Measurements from ENCODE around the gene PFDN2. TPM values are rescaled to one million over a fixed set of nuclear protein-coding genes. Genes with fewer than 3 reads are reported as not detected.

The PFDN2 gene
- total RNA-seq, 1 experiment from 2014 or later = 46.8 TPM

DNA sequence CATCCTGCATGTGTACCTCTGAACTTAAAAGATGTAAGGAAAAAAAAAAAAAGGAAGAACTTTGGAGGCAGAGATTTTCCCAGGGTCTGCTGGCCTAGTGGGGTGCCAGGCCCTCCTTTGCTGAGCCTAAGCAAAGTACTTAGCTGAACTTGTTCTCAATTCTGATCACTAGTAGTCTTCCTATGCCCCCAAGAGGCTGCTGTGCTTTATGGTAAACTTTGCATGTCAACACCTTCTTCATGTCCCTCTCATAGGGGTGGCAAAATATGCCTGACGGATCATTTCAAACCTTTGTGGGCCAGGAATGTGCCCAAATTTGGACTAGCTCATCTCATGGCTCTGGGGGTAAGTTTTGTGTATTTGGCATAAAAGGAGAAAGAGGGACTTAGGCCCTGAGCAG is 40.0 kb upstream of the PFDN2 start:
- Histone ChIP-seq H3K4me3 (ENCODE audit: insufficient read depth, low read depth, low read length) (no peak overlapping the region), H3K36me3 (replicated peaks; ENCODE audit: control insufficient read depth, insufficient read depth, low read length) (peaks cover 9% of the 10 kb centered on the region), H3K27me3 (ENCODE audit: control insufficient read depth, insufficient read depth, low read length) (no peaks in the 10 kb centered on the region)
- DNase-seq = no peak

GRCh38 chr1:161153682-161154337 is 36.0 kb upstream of the PFDN2 start, which contains the start of gene UFC1:
TSS of gene UFC1 (plus strand) at chr1:161153978. CDS start at chr1:161153998, 20 bp downstream.
- Histone ChIP-seq H3K4me3 (ENCODE audit: insufficient read depth, low read depth, low read length) (peak within 1 kb of the TSS; percentile 80), H3K36me3 (replicated peaks; ENCODE audit: control insufficient read depth, insufficient read depth, low read length) (no peaks in the 10 kb centered on the region; the same call in 1 of the 2 replicates), H3K27me3 (ENCODE audit: control insufficient read depth, insufficient read depth, low read length) (no peaks in the 10 kb centered on the region)
- peak; percentile 82 for DNase-seq

DNA sequence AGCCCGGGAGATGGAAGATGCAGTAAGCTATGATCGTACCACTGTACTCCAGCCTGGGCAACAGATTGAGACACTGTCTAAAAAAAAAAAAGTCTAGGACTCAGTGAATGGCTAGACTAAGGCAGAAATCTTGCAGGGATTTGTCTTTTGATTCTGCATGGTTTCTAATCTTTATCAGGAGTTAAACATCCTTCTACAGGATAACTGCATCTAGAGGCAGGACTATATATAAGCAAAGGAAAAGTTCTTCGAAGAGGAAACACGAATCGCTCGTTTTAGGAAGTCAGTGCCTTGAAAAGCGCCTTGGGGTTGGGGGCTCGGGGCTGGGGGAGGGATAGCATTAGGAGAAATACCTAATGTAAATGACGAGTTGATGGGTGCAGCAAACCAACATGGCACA is 35.3 kb upstream of the PFDN2 start:
- H3K4me3 ChIP-seq (ENCODE audit: insufficient read depth, low read depth, low read length) = peak overlapping the region; percentile 80
- H3K36me3 ChIP-seq (replicated peaks; ENCODE audit: control insufficient read depth, insufficient read depth, low read length) = no peaks in the 10 kb centered on the region; the same call in 1 of the 2 replicates
- peak; percentile 49 for DNase-seq
- H3K27me3 ChIP-seq (ENCODE audit: control insufficient read depth, insufficient read depth, low read length) = no peaks in the 10 kb centered on the region

DNA sequence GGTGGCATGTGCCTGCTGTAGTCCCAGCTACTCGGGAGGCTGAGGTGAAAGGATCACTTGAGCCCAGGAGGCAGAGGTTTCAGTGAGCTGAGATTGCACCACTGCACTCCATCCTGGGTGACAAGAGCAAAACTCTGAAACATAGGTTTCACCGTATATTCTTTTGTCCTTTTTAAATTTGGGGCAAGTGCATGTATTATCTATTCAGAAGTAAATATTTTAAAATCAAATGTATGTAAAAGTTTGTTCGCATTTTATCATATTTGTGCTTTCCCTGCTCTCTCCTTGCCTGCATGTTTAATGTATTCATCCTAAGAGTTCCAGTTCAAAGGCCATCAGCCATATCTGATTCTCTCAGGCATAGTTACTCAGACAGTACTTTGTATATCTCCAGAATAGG is 28.0 kb upstream of the PFDN2 start:
- H3K4me3 ChIP-seq (ENCODE audit: insufficient read depth, low read depth, low read length) = no peak overlapping the region
- no peaks in the 10 kb centered on the region for H3K36me3 ChIP-seq (replicated peaks; ENCODE audit: control insufficient read depth, insufficient read depth, low read length)
- DNase-seq = no peak
- no peaks in the 10 kb centered on the region for H3K27me3 ChIP-seq (ENCODE audit: control insufficient read depth, insufficient read depth, low read length)

- no peak overlapping the region for H3K4me3 ChIP-seq (ENCODE audit: insufficient read depth, low read depth, low read length)
- no peaks in the 10 kb centered on the region for H3K36me3 ChIP-seq (replicated peaks; ENCODE audit: control insufficient read depth, insufficient read depth, low read length)
- H3K27me3 ChIP-seq (ENCODE audit: control insufficient read depth, insufficient read depth, low read length) = no peaks in the 10 kb centered on the region
- no peak for DNase-seq
Observed at GRCh38 chr1:161140755-161141400, 23.0 kb upstream of the PFDN2 start.

GRCh38 chr1:161139766-161140165 is 21.9 kb upstream of the PFDN2 start:
- H3K4me3 ChIP-seq (ENCODE audit: insufficient read depth, low read depth, low read length) = no peak overlapping the region
- no peaks in the 10 kb centered on the region for H3K27me3 ChIP-seq (ENCODE audit: control insufficient read depth, insufficient read depth, low read length)
- peak; percentile 70 for DNase-seq
- no peaks in the 10 kb centered on the region for H3K36me3 ChIP-seq (replicated peaks; ENCODE audit: control insufficient read depth, insufficient read depth, low read length)

GRCh38 chr1:161138431-161138830 is 20.6 kb upstream of the PFDN2 start:
- Histone ChIP-seq H3K4me3 (ENCODE audit: insufficient read depth, low read depth, low read length) (no peak overlapping the region), H3K36me3 (replicated peaks; ENCODE audit: control insufficient read depth, insufficient read depth, low read length) (no peaks in the 10 kb centered on the region), H3K27me3 (ENCODE audit: control insufficient read depth, insufficient read depth, low read length) (no peaks in the 10 kb centered on the region)
- DNase-seq = no peak

DNA sequence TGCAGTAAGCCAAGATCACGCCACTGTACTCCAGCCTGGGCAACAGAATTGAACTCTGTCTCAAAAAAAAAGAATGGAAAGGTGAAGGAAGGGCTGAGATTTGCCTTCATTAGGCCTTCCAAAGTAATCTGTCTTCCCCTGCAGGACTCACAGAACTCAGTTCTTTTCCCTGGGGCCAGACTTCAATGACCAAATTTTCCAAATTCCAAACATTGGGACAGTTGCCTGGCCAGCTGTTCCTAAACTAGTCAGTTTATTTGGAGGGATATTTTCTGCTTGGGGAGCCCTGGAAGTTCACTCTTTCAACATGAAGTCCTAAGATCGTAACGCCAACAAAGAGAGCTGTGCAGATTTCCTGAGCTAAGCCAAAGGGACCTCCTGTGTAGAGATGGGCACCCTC is 20.0 kb upstream of the PFDN2 start:
- Histone ChIP-seq H3K36me3 (replicated peaks; ENCODE audit: control insufficient read depth, insufficient read depth, low read length) (no peaks in the 10 kb centered on the region), H3K4me3 (ENCODE audit: insufficient read depth, low read depth, low read length) (no peak overlapping the region), H3K27me3 (ENCODE audit: control insufficient read depth, insufficient read depth, low read length) (no peaks in the 10 kb centered on the region)
- DNase-seq = no peak

DNA sequence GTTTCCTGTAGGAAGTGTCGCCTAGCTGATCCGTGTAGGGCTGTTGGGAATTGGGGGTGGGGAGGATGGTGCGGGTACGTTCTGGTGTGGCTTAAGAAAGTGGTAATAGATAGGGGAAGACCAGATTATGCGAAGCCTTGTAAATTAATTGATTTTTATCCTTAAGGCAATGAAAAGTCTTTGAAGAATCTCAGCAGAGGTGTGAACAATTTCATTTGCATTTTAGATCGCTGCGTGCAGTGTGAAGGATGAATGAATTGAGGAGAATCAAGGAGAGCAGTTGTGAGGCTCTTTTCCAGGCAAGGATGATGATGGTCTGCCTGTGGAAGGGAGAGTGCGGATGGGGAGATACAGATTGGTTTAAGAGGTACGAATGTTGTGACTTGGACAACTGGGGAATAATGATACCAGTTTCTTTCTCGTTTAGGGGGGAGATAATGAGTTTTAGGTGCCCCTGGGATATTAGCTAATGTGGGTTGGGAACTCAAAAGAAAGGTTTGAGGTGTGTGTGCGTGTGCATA is 15.4 kb upstream of the PFDN2 start:
- DNase-seq = peak; percentile 33
- no peaks in the 10 kb centered on the region for H3K27me3 ChIP-seq (ENCODE audit: control insufficient read depth, insufficient read depth, low read length)
- peaks cover 3% of the 10 kb centered on the region for H3K36me3 ChIP-seq (replicated peaks; ENCODE audit: control insufficient read depth, insufficient read depth, low read length)
- H3K4me3 ChIP-seq (ENCODE audit: insufficient read depth, low read depth, low read length) = peak overlapping the region; percentile 74

DNA sequence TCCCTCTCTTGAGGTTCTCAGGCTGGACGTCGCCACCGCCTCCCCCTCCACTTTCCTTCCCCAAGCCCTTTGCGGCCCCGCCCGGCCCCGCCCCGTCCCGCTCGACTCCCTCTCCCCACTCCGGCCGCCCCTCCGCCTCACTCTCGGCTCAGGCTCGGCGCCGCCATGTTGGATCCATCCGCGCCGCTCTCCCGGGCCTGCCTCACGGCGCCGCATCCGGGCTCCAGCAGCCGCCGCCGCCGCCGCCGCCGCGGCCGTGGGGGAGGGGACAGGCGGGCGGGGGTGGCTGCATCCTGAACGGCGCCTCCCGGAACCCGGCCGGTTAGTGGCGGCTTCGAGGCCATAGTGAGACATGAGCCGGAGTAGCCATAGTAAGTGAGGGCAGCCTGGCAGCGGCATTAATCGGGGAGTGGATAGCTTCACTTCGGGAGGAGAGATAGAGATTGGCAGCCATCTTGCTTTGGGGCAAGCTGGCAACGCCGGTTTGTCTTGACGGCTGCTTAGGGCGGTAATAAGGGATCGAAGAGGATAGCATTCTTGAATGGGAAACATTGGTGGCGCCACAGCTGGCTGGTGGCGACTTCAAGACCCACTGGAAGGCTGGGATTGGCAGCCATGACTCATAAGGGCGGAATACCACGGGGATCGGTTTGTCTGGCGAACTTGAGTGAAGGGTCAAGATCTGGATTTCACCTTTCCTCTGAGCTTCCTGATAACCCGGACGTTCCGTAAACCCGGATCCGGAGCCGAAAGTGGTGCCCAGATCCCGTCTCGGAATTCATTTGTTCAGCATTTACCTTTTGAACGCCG is 14.8 kb upstream of the PFDN2 start, which contains the start of gene DEDD:
TSS of gene DEDD (minus strand) at position 258 of the 810 bp plus-strand sequence. CDS start 8,205 bp downstream, outside the sequence.
- peak; percentile 97 for DNase-seq
- H3K27me3 ChIP-seq (ENCODE audit: control insufficient read depth, insufficient read depth, low read length) = no peaks in the 10 kb centered on the region
- H3K4me3 ChIP-seq (ENCODE audit: insufficient read depth, low read depth, low read length) = peak within 1 kb of the TSS; percentile 74
- peaks cover 3% of the 10 kb centered on the region for H3K36me3 ChIP-seq (replicated peaks; ENCODE audit: control insufficient read depth, insufficient read depth, low read length)

- DNase-seq = no peak
- peak overlapping the region; percentile 74 for H3K4me3 ChIP-seq (ENCODE audit: insufficient read depth, low read depth, low read length)
- H3K27me3 ChIP-seq (ENCODE audit: control insufficient read depth, insufficient read depth, low read length) = no peaks in the 10 kb centered on the region
- H3K36me3 ChIP-seq (replicated peaks; ENCODE audit: control insufficient read depth, insufficient read depth, low read length) = peaks cover 3% of the 10 kb centered on the region
Observed at GRCh38 chr1:161131523-161132409, 13.9 kb upstream of the PFDN2 start.

DNA sequence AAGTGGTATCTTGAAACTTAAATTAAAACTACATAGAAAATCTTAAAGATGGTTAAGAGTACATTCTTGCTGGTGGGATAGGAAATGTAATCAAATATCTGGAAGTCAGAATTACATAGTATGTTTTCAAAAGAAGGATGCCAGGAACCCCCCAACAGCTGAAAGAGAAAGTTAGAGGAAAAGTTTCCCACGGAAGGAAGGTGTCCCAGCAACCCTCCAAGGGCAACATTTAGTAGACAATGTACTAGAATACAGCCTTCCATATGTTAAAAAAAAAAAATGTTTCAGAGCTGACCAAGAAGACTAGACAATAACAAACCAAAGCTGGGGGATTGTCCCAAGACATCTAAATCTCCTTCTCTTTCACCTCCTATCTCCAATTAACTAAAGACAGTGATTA is 12.4 kb upstream of the PFDN2 start:
- no peak for DNase-seq
- H3K36me3 ChIP-seq (replicated peaks; ENCODE audit: control insufficient read depth, insufficient read depth, low read length) = peaks cover 3% of the 10 kb centered on the region
- H3K4me3 ChIP-seq (ENCODE audit: insufficient read depth, low read depth, low read length) = no peak overlapping the region
- no peaks in the 10 kb centered on the region for H3K27me3 ChIP-seq (ENCODE audit: control insufficient read depth, insufficient read depth, low read length)

DNA sequence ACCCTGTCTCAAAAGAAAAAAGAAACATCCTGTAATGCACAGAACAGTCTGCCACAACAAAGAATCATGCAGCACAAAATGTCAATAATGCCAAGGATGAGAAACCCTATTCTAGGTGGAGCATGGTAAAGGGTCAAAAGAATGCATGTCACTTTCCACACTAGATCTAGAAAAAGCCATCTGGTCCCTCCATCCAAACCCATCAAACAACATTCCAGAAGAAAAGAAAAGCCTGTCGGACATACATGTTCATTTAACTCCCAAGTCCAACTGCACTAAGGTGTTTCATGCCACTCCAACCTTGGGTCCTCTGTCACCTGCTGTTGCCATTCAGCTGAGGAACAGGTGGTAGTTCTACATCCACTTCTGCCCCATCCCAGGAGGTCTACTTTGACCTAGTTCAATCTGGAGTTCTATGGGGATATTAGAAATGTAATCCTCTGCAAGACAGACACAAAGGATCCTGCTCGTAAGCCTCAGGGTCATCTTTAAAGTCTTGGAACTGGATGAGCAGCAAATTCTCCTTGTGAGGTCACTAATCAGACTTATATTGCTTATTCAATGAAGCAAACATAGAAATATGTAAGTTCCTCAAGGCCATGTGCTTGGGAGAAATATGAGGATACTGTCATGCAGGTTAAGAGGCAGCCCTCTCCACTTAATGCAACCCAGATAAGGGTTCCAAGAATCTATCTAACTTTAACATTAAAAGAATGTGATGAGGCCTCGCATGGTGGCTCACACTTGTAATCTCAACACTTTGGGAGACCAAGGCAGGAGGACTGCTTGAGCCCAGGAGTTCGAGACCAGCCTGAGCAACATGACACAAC is 11.0 kb upstream of the PFDN2 start:
- H3K4me3 ChIP-seq (ENCODE audit: insufficient read depth, low read depth, low read length) = no peak overlapping the region
- DNase-seq = no peak
- peaks cover 7% of the 10 kb centered on the region for H3K36me3 ChIP-seq (replicated peaks; ENCODE audit: control insufficient read depth, insufficient read depth, low read length)
- no peaks in the 10 kb centered on the region for H3K27me3 ChIP-seq (ENCODE audit: control insufficient read depth, insufficient read depth, low read length)

Measured in H7 (cell line).